Choroid plexus epithelial cell (primary cell): Measurements from ENCODE around the gene STIP1.
"Not testable (repeated sequence)": the region's sequence is repeated elsewhere in the genome, so short reads cannot be mapped to it uniquely, and the experiment has no call there.

Source experiments
- DNase-seq: peaks from one replicate; pipeline ENCODE4 v3.0.0-alpha.2; 2010; ENCODE audit warnings: low read depth
- H3K4me3 ChIP-seq: 2 replicates; pipeline ENCODE4 v1.5.1; 2011; ENCODE audit warnings: low read depth, mild to moderate bottlenecking, control low read depth, low read length, moderate library complexity
- TF ChIP-seq, protein P1 (sequence below): conservative IDR thresholded peaks from 2 replicates; pipeline ENCODE4 v1.5.1; 2011; ENCODE audit warnings: low read depth, mild to moderate bottlenecking, control low read depth, inconsistent platforms, low read length, moderate library complexity

STIP1 gene

DNA sequence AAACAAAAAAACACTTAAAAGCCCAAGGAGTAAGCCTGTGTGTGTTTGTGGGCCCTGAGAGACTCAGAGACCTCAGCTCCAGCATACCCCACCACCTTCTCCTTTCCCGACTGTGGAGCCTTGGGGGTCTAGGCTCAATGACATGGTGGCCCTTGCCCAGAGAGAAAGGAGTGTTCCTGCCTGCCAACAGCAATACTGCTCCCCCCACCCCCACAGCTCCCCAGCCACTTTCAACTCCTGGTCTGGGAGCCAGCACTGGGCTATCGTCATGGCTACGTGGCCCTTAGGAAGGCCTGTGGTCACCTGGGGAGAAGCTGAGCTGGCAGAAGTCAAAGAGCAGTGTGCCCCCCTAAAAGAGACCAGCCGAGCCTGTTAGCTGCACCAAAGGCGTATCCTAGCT, 58.1 kb downstream of the STIP1 start:
- H3K4me3 ChIP-seq = no peak overlapping the region
- no peak for DNase-seq
- TF ChIP-seq, protein P1, sequence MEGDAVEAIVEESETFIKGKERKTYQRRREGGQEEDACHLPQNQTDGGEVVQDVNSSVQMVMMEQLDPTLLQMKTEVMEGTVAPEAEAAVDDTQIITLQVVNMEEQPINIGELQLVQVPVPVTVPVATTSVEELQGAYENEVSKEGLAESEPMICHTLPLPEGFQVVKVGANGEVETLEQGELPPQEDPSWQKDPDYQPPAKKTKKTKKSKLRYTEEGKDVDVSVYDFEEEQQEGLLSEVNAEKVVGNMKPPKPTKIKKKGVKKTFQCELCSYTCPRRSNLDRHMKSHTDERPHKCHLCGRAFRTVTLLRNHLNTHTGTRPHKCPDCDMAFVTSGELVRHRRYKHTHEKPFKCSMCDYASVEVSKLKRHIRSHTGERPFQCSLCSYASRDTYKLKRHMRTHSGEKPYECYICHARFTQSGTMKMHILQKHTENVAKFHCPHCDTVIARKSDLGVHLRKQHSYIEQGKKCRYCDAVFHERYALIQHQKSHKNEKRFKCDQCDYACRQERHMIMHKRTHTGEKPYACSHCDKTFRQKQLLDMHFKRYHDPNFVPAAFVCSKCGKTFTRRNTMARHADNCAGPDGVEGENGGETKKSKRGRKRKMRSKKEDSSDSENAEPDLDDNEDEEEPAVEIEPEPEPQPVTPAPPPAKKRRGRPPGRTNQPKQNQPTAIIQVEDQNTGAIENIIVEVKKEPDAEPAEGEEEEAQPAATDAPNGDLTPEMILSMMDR = no peak

DNA sequence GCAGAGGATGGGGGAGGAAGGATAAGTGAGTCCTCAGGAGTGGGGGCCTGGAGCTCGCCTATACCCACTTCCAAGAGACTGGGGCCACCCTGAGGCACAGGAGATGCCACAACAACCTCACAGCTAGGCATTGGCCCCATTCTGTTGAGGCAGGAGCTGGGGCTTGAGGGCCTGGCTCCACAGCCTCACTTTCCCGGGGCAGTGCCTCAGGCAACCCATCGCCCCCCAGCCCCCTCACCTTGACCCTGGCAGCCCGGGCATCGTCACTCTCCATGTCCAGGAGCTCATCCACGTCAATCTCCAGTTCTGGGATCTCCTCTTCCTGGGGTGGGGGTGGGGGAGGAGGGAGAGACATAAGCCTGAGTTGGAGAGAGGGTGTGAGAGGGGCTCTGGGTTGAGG, 59.0 kb downstream of the STIP1 start:
- H3K4me3 ChIP-seq = peak overlapping the region; percentile 64
- DNase-seq = no peak

DNA sequence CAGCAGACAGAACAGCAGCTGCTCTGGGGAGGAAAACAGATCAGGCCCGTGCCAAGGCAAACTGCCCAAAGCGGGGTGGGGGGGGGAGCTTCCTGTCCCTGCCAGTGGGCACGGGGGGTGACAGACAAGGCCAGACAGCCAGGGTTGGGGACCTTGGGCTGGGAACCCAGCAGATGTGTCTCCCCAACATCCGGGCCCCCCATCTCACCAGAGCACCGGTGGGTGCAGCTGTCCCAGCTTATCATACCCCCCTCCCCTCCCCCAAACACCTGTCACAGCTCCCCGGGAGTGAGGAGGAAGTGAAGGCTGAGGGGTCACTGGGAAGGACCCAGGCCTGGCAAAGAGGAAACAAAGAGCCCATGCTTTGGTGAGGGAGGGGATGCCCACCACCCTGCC, 59.4 kb downstream of the STIP1 start:
- peak overlapping the region; percentile 64 for H3K4me3 ChIP-seq
- DNase-seq = no peak
- TF ChIP-seq, protein P1 = no peak

More for the DNA sequence above, 59.0 kb downstream of the STIP1 start:
- TF ChIP-seq, protein P1 = no peak

DNA sequence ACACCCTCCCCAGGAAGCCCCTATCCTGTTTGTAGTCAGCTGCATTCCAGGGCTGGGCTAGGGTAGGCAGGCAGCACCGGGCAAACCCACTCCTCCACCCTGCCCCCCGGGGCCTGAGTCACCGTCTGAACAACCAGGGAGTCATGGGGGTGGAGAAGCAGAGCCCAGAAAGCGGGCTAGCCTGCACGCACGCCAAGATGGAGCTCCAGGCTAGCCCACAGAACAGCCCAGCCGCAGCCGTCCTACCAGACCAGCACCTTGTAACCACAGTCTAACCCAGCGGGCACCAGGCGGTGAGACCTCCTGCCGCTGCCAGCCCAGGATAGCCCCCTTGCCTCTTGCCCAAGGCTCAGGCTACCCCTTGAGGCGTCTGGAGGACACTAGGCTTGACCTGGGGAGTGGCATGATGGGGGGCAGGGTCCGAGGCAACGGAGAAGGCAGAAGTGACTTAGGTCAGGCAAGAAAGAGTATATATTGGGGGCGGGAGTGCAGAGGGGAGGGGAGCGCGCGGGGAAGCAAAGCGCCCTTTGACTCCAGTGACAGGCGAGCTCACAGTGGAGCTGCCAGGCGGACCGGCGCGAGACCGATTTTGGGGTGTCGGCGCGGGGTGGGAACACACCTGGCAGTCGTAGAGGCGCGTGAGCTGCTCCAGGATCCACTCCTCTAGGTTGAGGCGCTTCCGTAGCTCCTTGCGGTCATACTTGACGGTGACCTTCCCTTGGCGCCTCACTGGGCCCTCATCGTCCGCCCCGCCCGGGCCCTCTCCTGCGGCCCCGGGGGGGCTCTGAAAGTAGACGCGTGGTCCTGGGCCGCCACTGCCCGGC, 60.0 kb downstream of the STIP1 start:
- peak; percentile 82 for DNase-seq
- TF ChIP-seq, protein P1 = no peak
- H3K4me3 ChIP-seq = peak overlapping the region; percentile 64

DNA sequence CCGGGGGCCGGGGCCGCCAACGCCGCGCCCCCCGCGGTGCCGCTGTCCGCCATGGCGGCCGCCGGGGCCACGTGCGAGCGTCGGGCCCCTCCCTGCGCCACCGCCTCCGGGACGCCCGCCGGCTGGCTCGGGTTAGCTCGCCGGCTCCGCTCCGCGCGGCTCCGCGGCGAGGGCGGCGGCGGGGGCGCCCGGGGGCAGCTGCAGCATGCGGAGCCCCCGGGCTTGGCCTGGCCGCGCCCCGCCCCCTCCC, 60.6 kb downstream of the STIP1 start:
- H3K4me3 ChIP-seq = peak overlapping the region; percentile 64
- DNase-seq = not testable (repeated sequence)

DNA sequence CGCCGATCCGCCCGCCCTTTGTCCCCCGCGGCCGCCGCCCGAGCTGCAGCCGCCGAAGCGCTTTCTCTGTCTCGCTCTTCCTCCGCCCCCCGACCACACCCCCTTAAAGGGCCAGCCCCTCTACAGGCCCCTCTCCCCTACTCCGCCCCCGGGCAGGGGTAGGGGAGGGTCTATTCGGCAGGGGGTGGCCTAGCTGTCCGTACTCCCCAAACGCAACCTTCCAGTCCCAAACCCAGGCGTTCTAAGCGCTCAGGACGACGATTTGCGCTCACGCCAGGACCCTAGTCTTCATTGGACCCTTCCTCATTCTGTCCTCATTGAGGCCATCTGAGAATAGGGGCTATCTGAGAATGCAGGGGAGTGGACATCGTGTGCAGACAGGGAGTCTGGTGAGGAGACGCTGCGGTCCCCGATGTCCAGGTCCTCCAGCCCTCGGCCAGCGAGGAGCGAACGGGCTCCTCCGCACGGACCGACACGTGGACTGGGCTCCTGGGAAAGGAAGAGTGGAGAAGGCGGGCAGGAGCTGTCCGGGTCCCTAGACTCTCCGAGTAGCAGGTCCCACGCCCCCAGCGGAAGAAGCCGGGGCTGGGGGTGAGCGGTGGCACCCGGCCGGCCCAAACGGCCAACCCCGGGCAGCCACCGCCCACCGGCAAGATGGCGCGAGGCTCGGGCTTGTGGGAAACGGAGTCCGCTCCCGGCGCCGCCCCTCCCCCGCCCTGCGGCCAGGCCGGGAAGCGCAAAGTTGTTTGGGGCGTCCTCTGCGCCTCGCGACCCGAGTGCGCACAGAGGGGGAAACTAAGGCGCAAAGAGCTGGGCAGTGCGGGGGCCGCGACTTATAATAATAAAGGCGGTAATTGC, 61.1 kb downstream of the STIP1 start, which contains the start of gene PPP1R14B:
PPP1R14B (minus strand) TSS at position 73 of the 858 bp plus-strand sequence. CDS start 270 bp downstream, outside the sequence.
- TF ChIP-seq, protein P1 = peak; percentile 4
- peak; percentile 87 for DNase-seq
- peak within 1 kb of the TSS; percentile 64 for H3K4me3 ChIP-seq

DNA sequence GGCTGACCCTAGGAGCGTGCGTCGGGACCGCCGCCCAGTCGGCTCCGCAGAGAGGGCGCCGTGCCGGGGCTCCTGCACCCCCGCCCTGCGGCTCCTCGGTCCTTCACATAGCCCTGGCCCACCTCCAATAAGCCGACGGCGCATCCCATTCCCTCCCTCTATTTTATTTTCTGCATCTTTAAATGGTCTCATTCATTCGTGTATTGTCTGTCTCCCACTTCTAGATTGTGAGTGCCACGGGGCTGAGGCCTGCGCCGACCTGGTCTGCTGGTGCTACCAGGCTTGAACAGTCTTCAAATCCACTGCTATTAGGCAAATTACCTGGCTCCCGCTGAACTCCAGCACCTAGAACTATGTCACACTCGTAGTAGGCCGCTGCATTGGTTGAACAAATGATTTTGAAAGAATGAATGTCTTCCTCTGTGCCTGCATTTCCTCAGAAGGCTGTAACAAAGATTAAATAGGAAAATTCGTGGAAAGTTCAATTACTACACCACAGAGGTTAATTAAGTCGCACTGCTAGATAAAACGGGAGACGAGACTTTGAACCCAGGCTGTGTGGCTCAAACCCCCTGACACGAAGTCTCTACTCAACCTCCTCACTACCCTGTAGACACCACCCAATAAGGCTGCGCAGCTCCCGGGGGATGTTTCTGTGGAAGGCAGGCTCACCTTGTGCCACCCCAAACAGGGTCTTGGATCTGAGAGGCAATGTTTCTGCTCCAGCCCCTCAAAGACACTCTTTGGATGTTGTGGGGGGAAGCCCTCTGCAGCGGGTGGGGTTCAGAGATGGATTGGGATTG, 62.0 kb downstream of the STIP1 start:
- TF ChIP-seq, protein P1 = no peak
- H3K4me3 ChIP-seq = peak overlapping the region; percentile 64
- no peak for DNase-seq
